Ishikawa (cell line): Measurements from ENCODE around the gene TCEA3.

ENCODE experiments used
- CEBPB ChIP-seq: IDR thresholded peaks from 2 replicates; pipeline ENCODE4 v1.6.1; 2012
- CREB1 ChIP-seq: IDR thresholded peaks from 2 replicates; pipeline ENCODE4 v1.6.1; 2012; ENCODE audit warnings: low read depth
- EGR1 ChIP-seq: IDR thresholded peaks from 2 replicates; pipeline ENCODE4 v1.6.1; 2012
- EP300 ChIP-seq: IDR thresholded peaks from 2 replicates; pipeline ENCODE4 v1.6.1; 2012; ENCODE audit warnings: borderline replicate concordance
- FOXM1 ChIP-seq: IDR thresholded peaks from 2 replicates; pipeline ENCODE4 v1.6.1; 2012; ENCODE audit warnings: low read depth, borderline replicate concordance
- MAX ChIP-seq: IDR thresholded peaks from 2 replicates; pipeline ENCODE4 v1.6.1; 2012
- NFIC ChIP-seq: IDR thresholded peaks from 2 replicates; pipeline ENCODE4 v1.6.1; 2012
- RAD21 ChIP-seq: IDR thresholded peaks from 2 replicates; pipeline ENCODE4 v1.6.1; 2012; ENCODE audit warnings: low read depth
- REST ChIP-seq: IDR thresholded peaks from 2 replicates; pipeline ENCODE4 v1.6.1; 2012; ENCODE audit warnings: low read depth, mild to moderate bottlenecking
- TAF1 ChIP-seq: IDR thresholded peaks from 2 replicates; pipeline ENCODE4 v1.6.1; 2012; ENCODE audit warnings: low read depth, mild to moderate bottlenecking
- TCF12 ChIP-seq: IDR thresholded peaks from 2 replicates; pipeline ENCODE4 v1.6.1; 2012; ENCODE audit warnings: low read depth
- TEAD4 ChIP-seq: IDR thresholded peaks from 2 replicates; pipeline ENCODE4 v1.6.1; 2012
- USF1 ChIP-seq: IDR thresholded peaks from 2 replicates; pipeline ENCODE4 v1.6.1; 2012
- YY1 ChIP-seq: IDR thresholded peaks from 2 replicates; pipeline ENCODE4 v1.6.1; 2012; ENCODE audit warnings: low read depth
- ZBTB7A ChIP-seq: IDR thresholded peaks from 2 replicates; pipeline ENCODE4 v1.6.1; 2012; ENCODE audit warnings: low read depth

Gene TCEA3

GRCh38 chr1:23383577-23384311 lies 40.8 kb downstream of the TCEA3 start:
- TF ChIP-seq USF1 (peak; percentile 92), MAX (peak; percentile 66), CEBPB (no peak)

GRCh38 chr1:23381233-23381885 lies 43.2 kb downstream of the TCEA3 start:
- 0 out of 2 replicates have a peak, but pooled peaks have one; percentile 29 for TF ChIP-seq MAX
- peak; percentile 76 for TF ChIP-seq TEAD4
- TF ChIP-seq ZBTB7A: no peak
- no peak for TF ChIP-seq EGR1
- TF ChIP-seq USF1: no peak
- peak; percentile 35; the same call in 1 of the 2 replicates for TF ChIP-seq TCF12
- no peak for TF ChIP-seq FOXM1
- TF ChIP-seq EP300: peak; percentile 16; the same call in 1 of the 2 replicates
- TF ChIP-seq REST: no peak
- no peak for TF ChIP-seq CEBPB
- peak; percentile 74 for TF ChIP-seq NFIC
- TF ChIP-seq TAF1: no peak
- no peak for TF ChIP-seq YY1
- TF ChIP-seq CREB1: no peak
- no peak for TF ChIP-seq RAD21

- no peak for TF ChIP-seq RAD21
- TF ChIP-seq CREB1: no peak
- TF ChIP-seq TEAD4: no peak
- TF ChIP-seq TCF12: no peak
- TF ChIP-seq CEBPB: no peak
- no peak for TF ChIP-seq MAX
- TF ChIP-seq USF1: no peak
- no peak for TF ChIP-seq EGR1
- no peak for TF ChIP-seq TAF1
- TF ChIP-seq EP300: no peak
- no peak for TF ChIP-seq FOXM1
- no peak for TF ChIP-seq YY1
- TF ChIP-seq REST: no peak
- no peak for TF ChIP-seq ZBTB7A
- TF ChIP-seq NFIC: no peak
These were observed 43.8 kb downstream of the TCEA3 start for GRCh38 chr1:23380719-23381118.

- TF ChIP-seq USF1 (no peak), TAF1 (no peak), REST (no peak), EGR1 (peak; percentile 100), TCF12 (peak; percentile 95), CEBPB (peak; percentile 95), ZBTB7A (0 out of 2 replicates have a peak, but pooled peaks have one; percentile 11), NFIC (peak; percentile 99), EP300 (peak; percentile 92), MAX (peak; percentile 83), TEAD4 (peak; percentile 57), CREB1 (no peak), YY1 (no peak), FOXM1 (peak; percentile 83; the same call in 1 of the 2 replicates), RAD21 (peak; percentile 18; the same call in 1 of the 2 replicates)
These were observed 47.4 kb downstream of the TCEA3 start for GRCh38 chr1:23376890-23377811.
